HEK293 (cell line): Measurements from ENCODE around the gene ARHGAP22.

ENCODE experiments used
- CTCF ChIA-PET: fragments of 350-600 bp; formaldehyde crosslinking; extraction: SDS; loops from one replicate; lab custom pipeline; 2021; ENCODE audit warnings: antibody characterized with exemption; lab: Yijun Ruan, JAX
- POLR2A ChIA-PET: fragments of 300-600 bp; formaldehyde crosslinking; extraction: SDS; loops from one replicate; lab custom pipeline; 2020; ENCODE audit warnings: antibody characterized with exemption, inconsistent platforms; lab: Yijun Ruan, JAX
- H3K27ac ChIP-seq: fragments of 200-500 bp; sonication (Bioruptor generic); 2 replicates; pipeline ENCODE4 v1.5.1; 2014; ENCODE audit warnings: low read depth, low read length, control low read depth, inconsistent platforms; ENCODE audit errors: extremely low read depth
- H3K36me3 ChIP-seq, 2 experiments: fragments of 200-500 bp in 1 of 2; sonication (Bioruptor generic) in 1 of 2; 1 replicate in 1 of 2; 2 replicates in 1 of 2; pipeline ENCODE4 v1.5.1; 2014 to 2017; ENCODE audit warnings: inconsistent platforms in 2 of 2, low read length in 2 of 2; ENCODE audit not compliant: control insufficient read depth in 2 of 2, insufficient read depth in 1 of 2
- H3K4me1 ChIP-seq: fragments of 200-500 bp; sonication (Bioruptor generic); 2 replicates; pipeline ENCODE4 v1.5.1; 2014; ENCODE audit warnings: mild to moderate bottlenecking, low read length, inconsistent platforms; ENCODE audit not compliant: control insufficient read depth, insufficient read depth
- H3K4me3 ChIP-seq: 2 replicates; pipeline ENCODE4 v1.5.1; 2011; ENCODE audit warnings: low read depth, mild to moderate bottlenecking, control low read depth, low read length, moderate library complexity
- H3K9me3 ChIP-seq: fragments of 200-500 bp; sonication (Bioruptor generic); 2 replicates; pipeline ENCODE4 v1.5.1; 2014; ENCODE audit warnings: low read depth, low read length, inconsistent platforms; ENCODE audit not compliant: control insufficient read depth, insufficient read depth
- BCL11A ChIP-seq: fragments of 450-650 bp; formaldehyde crosslinking; IDR thresholded peaks from 2 replicates; pipeline ENCODE4 v1.5.1; 2016; ENCODE audit warnings: low read depth, missing biosample characterization, missing genetic modification characterization
- BCL11B ChIP-seq: fragments of 450-650 bp; formaldehyde crosslinking; IDR thresholded peaks from 2 replicates; pipeline ENCODE4 v1.5.1; 2016; ENCODE audit warnings: low read depth, missing biosample characterization, missing genetic modification characterization
- GLIS2 ChIP-seq: fragments of 450-650 bp; formaldehyde crosslinking; IDR thresholded peaks from 2 replicates; pipeline ENCODE4 v1.5.1; 2016; ENCODE audit warnings: missing biosample characterization, missing genetic modification characterization
- HIC1 ChIP-seq: fragments of 450-650 bp; formaldehyde crosslinking; IDR thresholded peaks from 2 replicates; pipeline ENCODE4 v1.5.1; 2016; ENCODE audit warnings: missing biosample characterization, missing genetic modification characterization
- IKZF3 ChIP-seq: fragments of 450-650 bp; IDR thresholded peaks from 2 replicates; pipeline ENCODE4 v1.5.0; 2018; ENCODE audit warnings: missing biosample characterization, mild to moderate bottlenecking, missing genetic modification characterization, moderate library complexity
- KLF16 ChIP-seq: fragments of 450-650 bp; formaldehyde crosslinking; IDR thresholded peaks from 2 replicates; pipeline ENCODE4 v1.5.1; 2017; ENCODE audit warnings: missing biosample characterization, missing genetic modification characterization
- MEIS1 ChIP-seq: sonication (generic); formaldehyde crosslinking; IDR thresholded peaks from 2 replicates; pipeline ENCODE4 v1.8.1; 2022; ENCODE audit warnings: missing genetic modification reagents, mild to moderate bottlenecking, borderline replicate concordance
- PBX3 ChIP-seq: sonication (generic); formaldehyde crosslinking; IDR thresholded peaks from 2 replicates; pipeline ENCODE4 v1.8.1; 2022; ENCODE audit warnings: mild to moderate bottlenecking, moderate library complexity, missing genetic modification reagents
- ZFHX2 ChIP-seq: fragments of 450-650 bp; formaldehyde crosslinking; conservative IDR thresholded peaks from 2 replicates; pipeline ENCODE4 v1.5.1; 2016; ENCODE audit warnings: missing biosample characterization, missing genetic modification characterization
- ZNF155 ChIP-seq: fragments of 450-650 bp; formaldehyde crosslinking; IDR thresholded peaks from 2 replicates; pipeline ENCODE4 v1.5.1; 2016; ENCODE audit warnings: missing biosample characterization, missing genetic modification characterization
- ZNF302 ChIP-seq: fragments of 450-650 bp; formaldehyde crosslinking; IDR thresholded peaks from 2 replicates; pipeline ENCODE4 v1.5.1; 2016; ENCODE audit warnings: missing biosample characterization, missing genetic modification characterization, low read depth
- ZNF398 ChIP-seq: fragments of 450-650 bp; formaldehyde crosslinking; IDR thresholded peaks from 2 replicates; pipeline ENCODE4 v1.5.1; 2017; ENCODE audit warnings: missing biosample characterization, missing genetic modification characterization
- ZNF555 ChIP-seq: fragments of 450-650 bp; formaldehyde crosslinking; conservative IDR thresholded peaks from 2 replicates; pipeline ENCODE4 v1.5.1; 2017; ENCODE audit warnings: missing biosample characterization, mild to moderate bottlenecking, missing genetic modification characterization, inconsistent platforms
- ZNF629 ChIP-seq: fragments of 450-650 bp; formaldehyde crosslinking; IDR thresholded peaks from 2 replicates; pipeline ENCODE4 v1.5.1; 2017; ENCODE audit warnings: missing biosample characterization, missing genetic modification characterization
- ZNF660 ChIP-seq: fragments of 450-650 bp; IDR thresholded peaks from 2 replicates; pipeline ENCODE4 v1.5.1; 2018; ENCODE audit warnings: missing biosample characterization, mild to moderate bottlenecking, missing genetic modification characterization
- ZNF707 ChIP-seq: fragments of 450-650 bp; formaldehyde crosslinking; IDR thresholded peaks from 2 replicates; pipeline ENCODE4 v1.5.1; 2016; ENCODE audit warnings: missing biosample characterization, missing genetic modification characterization
- ZNF747 ChIP-seq: fragments of 450-650 bp; formaldehyde crosslinking; IDR thresholded peaks from 2 replicates; pipeline ENCODE4 v1.5.1; 2016; ENCODE audit warnings: missing biosample characterization, missing genetic modification characterization
- ZNF843 ChIP-seq: fragments of 450-650 bp; formaldehyde crosslinking; IDR thresholded peaks from 2 replicates; pipeline ENCODE4 v1.5.1; 2016; ENCODE audit warnings: missing biosample characterization, missing genetic modification characterization
- TF ChIP-seq, protein P1 (sequence below): fragments of 450-650 bp; formaldehyde crosslinking; IDR thresholded peaks from 2 replicates; pipeline ENCODE4 v1.5.1; 2016; ENCODE audit warnings: missing biosample characterization, missing genetic modification characterization

Gene ARHGAP22

DNA sequence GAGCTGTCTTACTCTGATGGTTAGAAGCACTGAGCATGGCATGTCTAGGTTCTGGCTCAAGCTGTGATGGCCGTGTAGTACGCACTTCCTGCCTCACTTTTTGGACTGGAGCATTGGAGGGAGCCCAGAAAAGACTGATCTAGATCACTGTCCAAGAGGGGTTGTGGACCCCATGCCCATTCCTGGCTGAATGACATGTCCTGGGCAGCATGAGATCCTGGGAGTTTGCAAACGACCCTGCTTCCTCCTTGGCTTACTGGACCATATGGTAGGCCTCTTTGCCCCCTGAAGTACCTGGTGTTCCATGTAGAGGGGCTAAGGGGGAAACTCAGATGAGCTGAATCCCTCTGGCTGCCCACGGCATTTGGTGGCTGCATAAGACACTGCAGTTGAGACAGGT lies 36.7 kb downstream of the ARHGAP22 start (continued):
- no peak for TF ChIP-seq HIC1
- TF ChIP-seq ZFHX2 (tag by site-specific recombination): no peak
- TF ChIP-seq, protein P1, sequence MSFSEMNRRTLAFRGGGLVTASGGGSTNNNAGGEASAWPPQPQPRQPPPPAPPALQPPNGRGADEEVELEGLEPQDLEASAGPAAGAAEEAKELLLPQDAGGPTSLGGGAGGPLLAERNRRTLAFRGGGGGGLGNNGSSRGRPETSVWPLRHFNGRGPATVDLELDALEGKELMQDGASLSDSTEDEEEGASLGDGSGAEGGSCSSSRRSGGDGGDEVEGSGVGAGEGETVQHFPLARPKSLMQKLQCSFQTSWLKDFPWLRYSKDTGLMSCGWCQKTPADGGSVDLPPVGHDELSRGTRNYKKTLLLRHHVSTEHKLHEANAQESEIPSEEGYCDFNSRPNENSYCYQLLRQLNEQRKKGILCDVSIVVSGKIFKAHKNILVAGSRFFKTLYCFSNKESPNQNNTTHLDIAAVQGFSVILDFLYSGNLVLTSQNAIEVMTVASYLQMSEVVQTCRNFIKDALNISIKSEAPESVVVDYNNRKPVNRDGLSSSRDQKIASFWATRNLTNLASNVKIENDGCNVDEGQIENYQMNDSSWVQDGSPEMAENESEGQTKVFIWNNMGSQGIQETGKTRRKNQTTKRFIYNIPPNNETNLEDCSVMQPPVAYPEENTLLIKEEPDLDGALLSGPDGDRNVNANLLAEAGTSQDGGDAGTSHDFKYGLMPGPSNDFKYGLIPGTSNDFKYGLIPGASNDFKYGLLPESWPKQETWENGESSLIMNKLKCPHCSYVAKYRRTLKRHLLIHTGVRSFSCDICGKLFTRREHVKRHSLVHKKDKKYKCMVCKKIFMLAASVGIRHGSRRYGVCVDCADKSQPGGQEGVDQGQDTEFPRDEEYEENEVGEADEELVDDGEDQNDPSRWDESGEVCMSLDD (tag by site-specific recombination): no peak
- no peak for TF ChIP-seq ZNF747 (tag by site-specific recombination)
- no peak for TF ChIP-seq BCL11B (tag by site-specific recombination)
- no peak for TF ChIP-seq ZNF155
- no peak for TF ChIP-seq BCL11A
- no peak for TF ChIP-seq IKZF3 (tag by site-specific recombination)
- no peak for TF ChIP-seq PBX3 (CRISPR knock-in tag)

DNA sequence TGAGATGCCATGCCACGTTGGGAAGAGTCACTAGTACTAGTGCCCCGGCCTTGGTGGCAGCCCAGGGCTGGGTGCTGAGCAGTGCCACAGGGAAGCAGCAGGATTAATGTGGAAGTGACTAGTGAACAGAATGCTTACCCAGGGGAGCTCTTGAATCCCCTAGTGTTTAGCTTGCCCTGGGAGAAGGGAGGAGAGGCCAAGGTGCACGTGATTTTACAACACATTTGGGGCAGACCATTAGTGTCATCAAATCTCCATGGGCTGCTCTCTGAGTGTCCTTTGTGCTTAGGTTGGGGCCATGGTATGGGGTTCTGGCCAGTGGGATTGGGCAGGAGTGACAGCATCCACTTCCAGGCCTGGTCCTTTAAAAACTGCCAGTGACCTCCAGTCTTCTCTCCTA lies 37.5 kb downstream of the ARHGAP22 start:
- H3K4me3 ChIP-seq: no peak overlapping the region
- CTCF ChIA-PET: interaction anchor here (0.6 to 0.8 kb wide), 3 partner anchors 12 to 43 kb away, joined by 3 read pairs; no protein-coding TSS in a partner anchor
- no peaks in the 10 kb centered on the region for H3K36me3 ChIP-seq
- no peak for TF ChIP-seq ZNF629 (tag by site-specific recombination)
- TF ChIP-seq GLIS2 (tag by site-specific recombination): no peak
- no peak for TF ChIP-seq ZNF707 (tag by site-specific recombination)
- no peak for TF ChIP-seq KLF16 (tag by site-specific recombination)
- TF ChIP-seq ZNF843 (tag by site-specific recombination): no peak
- no peak for TF ChIP-seq ZNF398 (tag by site-specific recombination)
- no peak for TF ChIP-seq ZNF660 (tag by site-specific recombination)
- no peak for TF ChIP-seq MEIS1 (CRISPR knock-in tag)
- TF ChIP-seq ZNF302 (tag by site-specific recombination): no peak
- TF ChIP-seq ZNF555: no peak
- POLR2A ChIA-PET: no interaction called here
- H3K27ac ChIP-seq: no peak overlapping the region
- no peaks in the 10 kb centered on the region for H3K4me1 ChIP-seq
- H3K9me3 ChIP-seq: no peaks in the 10 kb centered on the region
